NCI-H2107 treated with DMSO at 0.1 percent for 48 hours (cell line): Measurements from ENCODE around the gene KRTAP3-3.
A peak's percentile ranks its signal among the peaks of the same experiment; 100 is the strongest.
"Not testable (repeated sequence)": the region's sequence is repeated elsewhere in the genome, so short reads cannot be mapped to it uniquely, and the experiment has no call there.

ENCODE experiments used
- DNase-seq: peaks from one replicate; lab custom pipeline; 2025; ENCODE audit not compliant: unreplicated experiment; lab: John Stamatoyannopoulos, UW

Gene KRTAP3-3

GRCh38 chr17:41008811-41009210, 14.8 kb upstream of the KRTAP3-3 start, which contains the start of gene KRTAP3-1:
TSS of gene KRTAP3-1 (minus strand) at chr17:41009128. CDS start at chr17:41009074, 54 bp downstream.
- peak; percentile 84 for DNase-seq

GRCh38 chr17:41004397-41004796, 10.4 kb upstream of the KRTAP3-3 start:
- DNase-seq: peak; percentile 84

GRCh38 chr17:41003926-41004325, 10.0 kb upstream of the KRTAP3-3 start:
- peak; percentile 84 for DNase-seq

- no peak for DNase-seq
These were observed 8.8 kb upstream of the KRTAP3-3 start for GRCh38 chr17:41002814-41003213.

- no peak for DNase-seq
These were observed 7.8 kb upstream of the KRTAP3-3 start for GRCh38 chr17:41001795-41002194.

GRCh38 chr17:40999563-40999962, 5.6 kb upstream of the KRTAP3-3 start, which contains the start of gene KRTAP3-2:
TSS of gene KRTAP3-2 (minus strand) at chr17:40999906. CDS start at chr17:40999853, 53 bp downstream.
- not testable (repeated sequence) for DNase-seq

- DNase-seq: no peak
These were observed 3.4 kb upstream of the KRTAP3-3 start for GRCh38 chr17:40997361-40997760.

- DNase-seq: no peak
These were observed 2.9 kb upstream of the KRTAP3-3 start for GRCh38 chr17:40996829-40997228.

GRCh38 chr17:40995116-40995515, 1.2 kb upstream of the KRTAP3-3 start:
- no peak for DNase-seq

- no peak for DNase-seq
These were observed 880 bp downstream of the KRTAP3-3 start for GRCh38 chr17:40993084-40993483.

GRCh38 chr17:40992666-40993065, 1.3 kb downstream of the KRTAP3-3 start:
- DNase-seq: no peak

- DNase-seq: no peak
These were observed 7.0 kb downstream of the KRTAP3-3 start for GRCh38 chr17:40986920-40987319.

GRCh38 chr17:40984226-40984625, 9.7 kb downstream of the KRTAP3-3 start, which contains the start of gene KRT40:
TSS of gene KRT40 (minus strand) at chr17:40984326. CDS start at chr17:40984273, 53 bp downstream.
- DNase-seq: no peak

- DNase-seq: no peak
These were observed 12.8 kb downstream of the KRTAP3-3 start for GRCh38 chr17:40981115-40981514.

GRCh38 chr17:40980596-40980995, 13.4 kb downstream of the KRTAP3-3 start:
- DNase-seq: peak; percentile 48

- no peak for DNase-seq
These were observed 13.8 kb downstream of the KRTAP3-3 start for GRCh38 chr17:40980117-40980516.

GRCh38 chr17:40978575-40979151, 15.3 kb downstream of the KRTAP3-3 start:
- no peak for DNase-seq

GRCh38 chr17:40975516-40975915, 18.4 kb downstream of the KRTAP3-3 start:
- no peak for DNase-seq

- no peak for DNase-seq
These were observed 19.6 kb downstream of the KRTAP3-3 start for GRCh38 chr17:40974366-40974765.

GRCh38 chr17:40967582-40967981, 26.4 kb downstream of the KRTAP3-3 start:
- no peak for DNase-seq

GRCh38 chr17:40966848-40967247, 27.1 kb downstream of the KRTAP3-3 start, which contains the start of gene KRT39:
TSS of gene KRT39 (minus strand) at chr17:40966948. CDS start at chr17:40966856, 92 bp downstream.
- DNase-seq: no peak

GRCh38 chr17:40963838-40964237, 30.1 kb downstream of the KRTAP3-3 start:
- no peak for DNase-seq

- no peak for DNase-seq
These were observed 31.9 kb downstream of the KRTAP3-3 start for GRCh38 chr17:40962059-40962561.
